ENCODE data around the gene LGI4.

GRCh38 chr19:35075202-35076025 lies 59.4 kb downstream of the LGI4 start:
- TF ChIP-seq FOSL1 (IDR thresholded peaks at IDR 0.05; ENCODE audit: low read depth) (no peak), CTCF (IDR thresholded peaks at IDR 0.05 in 2 of 3, conservative IDR thresholded peaks at IDR 0.05 in 1 of 3; ENCODE audit: borderline replicate concordance in 1 of 3, insufficient read depth in 1 of 3, low read depth in 2 of 3, low read length in 2 of 3) (no peak), RAD21 (IDR thresholded peaks at IDR 0.05; ENCODE audit: low read depth) (no peak), SRF (IDR thresholded peaks at IDR 0.05; ENCODE audit: low read depth) (no peak), TCF7L2 (IDR thresholded peaks at IDR 0.05; ENCODE audit: borderline replicate concordance, extremely low read depth, insufficient read depth, insufficient read length) (no peak), POLR2AphosphoS5 (IDR thresholded peaks at IDR 0.05; ENCODE audit: low read depth, low read length) (no peak), YY1 (IDR thresholded peaks at IDR 0.05; ENCODE audit: extremely low read depth, insufficient replicate concordance, low read depth, low read length) (no peak), POLR2A (IDR thresholded peaks at IDR 0.05; ENCODE audit: borderline replicate concordance, extremely low read depth, insufficient read depth, insufficient read length) (no peak), EZH2 (IDR thresholded peaks at IDR 0.05) (no peak), JUND (IDR thresholded peaks at IDR 0.05) (no peak), EZH2phosphoT487 (IDR thresholded peaks at IDR 0.05; ENCODE audit: borderline replicate concordance) (no peak)
- TF ChIP-seq, protein P1, sequence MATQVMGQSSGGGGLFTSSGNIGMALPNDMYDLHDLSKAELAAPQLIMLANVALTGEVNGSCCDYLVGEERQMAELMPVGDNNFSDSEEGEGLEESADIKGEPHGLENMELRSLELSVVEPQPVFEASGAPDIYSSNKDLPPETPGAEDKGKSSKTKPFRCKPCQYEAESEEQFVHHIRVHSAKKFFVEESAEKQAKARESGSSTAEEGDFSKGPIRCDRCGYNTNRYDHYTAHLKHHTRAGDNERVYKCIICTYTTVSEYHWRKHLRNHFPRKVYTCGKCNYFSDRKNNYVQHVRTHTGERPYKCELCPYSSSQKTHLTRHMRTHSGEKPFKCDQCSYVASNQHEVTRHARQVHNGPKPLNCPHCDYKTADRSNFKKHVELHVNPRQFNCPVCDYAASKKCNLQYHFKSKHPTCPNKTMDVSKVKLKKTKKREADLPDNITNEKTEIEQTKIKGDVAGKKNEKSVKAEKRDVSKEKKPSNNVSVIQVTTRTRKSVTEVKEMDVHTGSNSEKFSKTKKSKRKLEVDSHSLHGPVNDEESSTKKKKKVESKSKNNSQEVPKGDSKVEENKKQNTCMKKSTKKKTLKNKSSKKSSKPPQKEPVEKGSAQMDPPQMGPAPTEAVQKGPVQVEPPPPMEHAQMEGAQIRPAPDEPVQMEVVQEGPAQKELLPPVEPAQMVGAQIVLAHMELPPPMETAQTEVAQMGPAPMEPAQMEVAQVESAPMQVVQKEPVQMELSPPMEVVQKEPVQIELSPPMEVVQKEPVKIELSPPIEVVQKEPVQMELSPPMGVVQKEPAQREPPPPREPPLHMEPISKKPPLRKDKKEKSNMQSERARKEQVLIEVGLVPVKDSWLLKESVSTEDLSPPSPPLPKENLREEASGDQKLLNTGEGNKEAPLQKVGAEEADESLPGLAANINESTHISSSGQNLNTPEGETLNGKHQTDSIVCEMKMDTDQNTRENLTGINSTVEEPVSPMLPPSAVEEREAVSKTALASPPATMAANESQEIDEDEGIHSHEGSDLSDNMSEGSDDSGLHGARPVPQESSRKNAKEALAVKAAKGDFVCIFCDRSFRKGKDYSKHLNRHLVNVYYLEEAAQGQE (IDR thresholded peaks at IDR 0.05; ENCODE audit: low read depth) = no peak
- TF ChIP-seq, protein P2, sequence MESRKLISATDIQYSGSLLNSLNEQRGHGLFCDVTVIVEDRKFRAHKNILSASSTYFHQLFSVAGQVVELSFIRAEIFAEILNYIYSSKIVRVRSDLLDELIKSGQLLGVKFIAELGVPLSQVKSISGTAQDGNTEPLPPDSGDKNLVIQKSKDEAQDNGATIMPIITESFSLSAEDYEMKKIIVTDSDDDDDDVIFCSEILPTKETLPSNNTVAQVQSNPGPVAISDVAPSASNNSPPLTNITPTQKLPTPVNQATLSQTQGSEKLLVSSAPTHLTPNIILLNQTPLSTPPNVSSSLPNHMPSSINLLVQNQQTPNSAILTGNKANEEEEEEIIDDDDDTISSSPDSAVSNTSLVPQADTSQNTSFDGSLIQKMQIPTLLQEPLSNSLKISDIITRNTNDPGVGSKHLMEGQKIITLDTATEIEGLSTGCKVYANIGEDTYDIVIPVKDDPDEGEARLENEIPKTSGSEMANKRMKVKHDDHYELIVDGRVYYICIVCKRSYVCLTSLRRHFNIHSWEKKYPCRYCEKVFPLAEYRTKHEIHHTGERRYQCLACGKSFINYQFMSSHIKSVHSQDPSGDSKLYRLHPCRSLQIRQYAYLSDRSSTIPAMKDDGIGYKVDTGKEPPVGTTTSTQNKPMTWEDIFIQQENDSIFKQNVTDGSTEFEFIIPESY (IDR thresholded peaks at IDR 0.05; ENCODE audit: extremely low read depth, insufficient replicate concordance, low read length) = no peak
